Measurements from ENCODE around the gene GPR160.
"Not testable (repeated sequence)": the region's sequence is repeated elsewhere in the genome, so short reads cannot be mapped to it uniquely, and the experiment has no call there.

GPR160 gene

GRCh38 chr3:170108955-170109354, 71.2 kb downstream of the GPR160 start:
- H3K27ac Mint-ChIP-seq: peak overlapping the region; percentile 31
- H3K4me1 Mint-ChIP-seq: peaks cover 40% of the 10 kb centered on the region
- no peaks in the 10 kb centered on the region for H3K9me3 Mint-ChIP-seq
- H3K36me3 Mint-ChIP-seq: peaks cover 31% of the 10 kb centered on the region
- no peaks in the 10 kb centered on the region for H3K27me3 Mint-ChIP-seq
- H3K4me3 Mint-ChIP-seq: no peak overlapping the region

GRCh38 chr3:170109579-170110293, 71.9 kb downstream of the GPR160 start:
- Mint-ChIP-seq H3K4me1 (peaks cover 40% of the 10 kb centered on the region), H3K36me3 (peaks cover 31% of the 10 kb centered on the region), H3K27ac (peak overlapping the region; percentile 36), H3K27me3 (no peaks in the 10 kb centered on the region), H3K4me3 (peak overlapping the region; percentile 2), H3K9me3 (no peaks in the 10 kb centered on the region)

GRCh38 chr3:170111147-170111771, 73.5 kb downstream of the GPR160 start:
- no peak overlapping the region for H3K4me3 Mint-ChIP-seq

GRCh38 chr3:170114165-170114564, 76.4 kb downstream of the GPR160 start:
- H3K27me3 Mint-ChIP-seq, H3K27ac Mint-ChIP-seq, H3K9me3 Mint-ChIP-seq, H3K4me3 Mint-ChIP-seq: not testable (repeated sequence)
- Mint-ChIP-seq H3K4me1 (peaks cover 25% of the 10 kb centered on the region), H3K36me3 (peaks cover 26% of the 10 kb centered on the region)

More at GRCh38 chr3:170111147-170111771, 73.5 kb downstream of the GPR160 start:
- H3K27me3 Mint-ChIP-seq: no peaks in the 10 kb centered on the region
- H3K27ac Mint-ChIP-seq: peak overlapping the region; percentile 42
- peaks cover 34% of the 10 kb centered on the region for H3K36me3 Mint-ChIP-seq
- peaks cover 40% of the 10 kb centered on the region for H3K4me1 Mint-ChIP-seq
- no peaks in the 10 kb centered on the region for H3K9me3 Mint-ChIP-seq

GRCh38 chr3:170117134-170117533, 79.3 kb downstream of the GPR160 start:
- Mint-ChIP-seq H3K36me3 (peaks cover 12% of the 10 kb centered on the region), H3K27me3 (no peaks in the 10 kb centered on the region), H3K9me3 (no peaks in the 10 kb centered on the region), H3K4me1 (peaks cover 9% of the 10 kb centered on the region), H3K4me3 (no peak overlapping the region), H3K27ac (no peak overlapping the region)

GRCh38 chr3:170128259-170128976, 90.6 kb downstream of the GPR160 start:
- Mint-ChIP-seq H3K9me3 (no peaks in the 10 kb centered on the region), H3K27me3 (no peaks in the 10 kb centered on the region), H3K4me1 (peaks cover 48% of the 10 kb centered on the region), H3K27ac (peak overlapping the region; percentile 61), H3K36me3 (peaks cover 19% of the 10 kb centered on the region), H3K4me3 (peak overlapping the region; percentile 67)

GRCh38 chr3:170128977-170129431, 91.2 kb downstream of the GPR160 start:
- no peaks in the 10 kb centered on the region for H3K27me3 Mint-ChIP-seq
- peak overlapping the region; percentile 67 for H3K4me3 Mint-ChIP-seq
- peak overlapping the region; percentile 61 for H3K27ac Mint-ChIP-seq
- no peaks in the 10 kb centered on the region for H3K9me3 Mint-ChIP-seq
- H3K36me3 Mint-ChIP-seq: peaks cover 24% of the 10 kb centered on the region
- peaks cover 53% of the 10 kb centered on the region for H3K4me1 Mint-ChIP-seq

- Mint-ChIP-seq H3K36me3 (peaks cover 32% of the 10 kb centered on the region), H3K27ac (peak overlapping the region; percentile 62)
These were observed 92.7 kb downstream of the GPR160 start for GRCh38 chr3:170130532-170130931.

GRCh38 chr3:170132335-170132734, 94.5 kb downstream of the GPR160 start:
- peaks cover 41% of the 10 kb centered on the region for H3K36me3 Mint-ChIP-seq
- H3K4me3 Mint-ChIP-seq: no peak overlapping the region
- no peaks in the 10 kb centered on the region for H3K9me3 Mint-ChIP-seq
- H3K4me1 Mint-ChIP-seq: peaks cover 61% of the 10 kb centered on the region
- no peaks in the 10 kb centered on the region for H3K27me3 Mint-ChIP-seq
- no peak overlapping the region for H3K27ac Mint-ChIP-seq

More at GRCh38 chr3:170130532-170130931, 92.7 kb downstream of the GPR160 start:
- H3K9me3 Mint-ChIP-seq: no peaks in the 10 kb centered on the region
- no peak overlapping the region for H3K4me3 Mint-ChIP-seq
- H3K4me1 Mint-ChIP-seq: peaks cover 59% of the 10 kb centered on the region
- no peaks in the 10 kb centered on the region for H3K27me3 Mint-ChIP-seq

All from activated naive CD4-positive, alpha-beta T cell treated with anti-CD3 and anti-CD28 coated beads, Interleukin-2, amount 50 U/mL, for 24 hours (primary cell).